HG02870 (cell line): ENCODE data around the gene TNK2.
"Not testable (repeated sequence)": the region's sequence is repeated elsewhere in the genome, so short reads cannot be mapped to it uniquely, and the experiment has no call there.

ENCODE experiments used
- ATAC-seq: cut with Tn5 transposase; IDR thresholded peaks from one replicate; pipeline ENCODE4 v1.9.1; 2021; ENCODE audit warnings: mild to moderate bottlenecking, moderate library complexity; ENCODE audit not compliant: unreplicated experiment

TNK2 gene

DNA sequence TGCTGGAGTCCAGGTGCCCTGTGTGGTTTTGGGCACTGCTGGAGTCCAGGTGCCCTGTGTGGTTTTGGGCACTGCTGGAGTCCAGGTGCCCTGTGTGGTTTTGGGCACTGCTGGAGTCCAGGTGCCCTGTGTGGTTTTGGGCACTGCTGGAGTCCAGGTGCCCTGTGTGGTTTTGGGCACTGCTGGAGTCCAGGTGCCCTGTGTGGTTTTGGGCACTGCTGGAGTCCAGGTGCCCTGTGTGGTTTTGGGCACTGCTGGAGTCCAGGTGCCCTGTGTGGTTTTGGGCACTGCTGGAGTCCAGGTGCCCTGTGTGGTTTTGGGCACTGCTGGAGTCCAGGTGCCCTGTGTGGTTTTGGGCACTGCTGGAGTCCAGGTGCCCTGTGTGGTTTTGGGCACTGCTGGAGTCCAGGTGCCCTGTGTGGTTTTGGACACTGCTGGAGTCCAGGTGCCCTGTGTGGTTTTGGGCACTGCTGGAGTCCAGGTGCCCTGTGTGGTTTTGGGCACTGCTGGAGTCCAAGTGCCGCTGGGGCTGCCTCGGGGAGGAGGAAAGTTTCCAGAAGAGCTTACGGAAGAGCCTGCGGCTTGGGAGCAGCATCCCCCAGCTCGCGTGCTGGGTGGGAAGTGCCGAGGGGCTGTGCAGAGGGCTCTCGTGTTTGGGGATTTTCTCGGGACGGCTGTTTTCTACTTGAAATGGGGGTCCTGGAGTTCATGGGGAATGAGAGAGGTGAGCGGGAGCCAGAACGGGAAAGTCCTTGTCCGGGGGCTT, 83.7 kb downstream of the TNK2 start:
- ATAC-seq, result not testable (repeated sequence)

DNA sequence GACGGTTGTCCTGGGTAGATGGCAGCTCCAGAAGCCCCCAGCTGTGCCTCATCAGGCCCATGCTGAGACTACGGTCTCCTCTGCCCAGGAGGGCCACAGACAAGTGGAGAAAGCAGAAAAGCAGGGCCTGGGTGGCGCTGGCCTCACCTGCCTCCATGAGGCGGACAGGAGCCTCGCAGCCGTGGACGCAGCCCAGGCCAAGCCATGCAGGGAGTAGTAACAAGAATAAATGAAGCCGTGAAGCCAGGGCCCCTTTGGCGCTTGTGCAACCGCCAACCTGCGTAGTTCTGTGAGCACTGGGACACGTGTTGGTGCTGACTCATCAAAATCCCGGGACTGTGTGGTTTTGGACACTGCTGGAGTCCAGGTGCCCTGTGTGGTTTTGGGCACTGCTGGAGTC, 84.4 kb downstream of the TNK2 start:
- no peak for ATAC-seq

DNA sequence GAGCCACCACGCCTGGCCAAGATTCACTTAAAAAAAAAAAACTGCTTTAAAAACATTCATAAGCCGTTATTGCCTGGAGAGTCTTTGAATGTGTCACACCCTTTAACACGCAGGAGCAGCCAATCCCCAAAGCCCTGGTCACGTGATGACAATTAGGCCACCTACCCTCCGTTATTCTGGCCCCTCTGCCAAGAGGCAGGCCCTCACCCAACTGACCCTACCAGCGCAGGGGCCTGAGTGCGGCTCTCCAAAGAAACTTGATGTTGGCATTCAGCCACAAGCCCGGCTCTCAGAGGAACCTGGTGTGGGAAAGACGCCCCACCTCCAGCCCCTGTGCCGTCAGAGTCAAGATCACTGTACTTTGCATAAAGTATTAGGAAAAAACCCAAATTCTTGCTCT, 85.1 kb downstream of the TNK2 start:
- no peak for ATAC-seq

DNA sequence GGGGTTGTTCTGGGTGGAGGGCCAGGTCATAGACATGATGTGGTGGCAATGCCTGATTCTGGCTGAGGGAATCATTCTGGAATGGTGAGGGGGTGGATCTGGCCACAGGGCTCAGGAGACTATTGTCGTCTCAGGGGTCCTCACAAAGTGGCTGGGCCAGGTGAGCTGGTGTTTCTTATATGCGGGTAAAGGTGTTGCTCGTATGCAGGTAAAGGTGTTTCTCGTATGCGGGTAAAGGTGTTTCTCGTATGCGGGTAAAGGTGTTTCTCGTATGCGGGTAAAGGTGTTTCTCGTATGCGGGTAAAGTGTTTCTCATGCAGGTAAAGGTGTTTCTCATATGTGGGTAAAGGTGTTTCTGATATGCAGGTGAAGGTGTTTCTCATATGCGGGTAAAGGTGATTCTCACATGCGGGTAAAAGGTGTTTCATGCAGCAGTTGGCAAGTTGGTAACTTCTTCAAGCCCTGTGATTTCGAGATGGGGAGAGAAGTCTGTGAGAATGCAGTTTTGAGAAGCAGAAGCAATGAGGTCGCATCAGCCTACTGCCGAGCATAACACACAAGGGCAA, 86.1 kb downstream of the TNK2 start:
- no peak for ATAC-seq

DNA sequence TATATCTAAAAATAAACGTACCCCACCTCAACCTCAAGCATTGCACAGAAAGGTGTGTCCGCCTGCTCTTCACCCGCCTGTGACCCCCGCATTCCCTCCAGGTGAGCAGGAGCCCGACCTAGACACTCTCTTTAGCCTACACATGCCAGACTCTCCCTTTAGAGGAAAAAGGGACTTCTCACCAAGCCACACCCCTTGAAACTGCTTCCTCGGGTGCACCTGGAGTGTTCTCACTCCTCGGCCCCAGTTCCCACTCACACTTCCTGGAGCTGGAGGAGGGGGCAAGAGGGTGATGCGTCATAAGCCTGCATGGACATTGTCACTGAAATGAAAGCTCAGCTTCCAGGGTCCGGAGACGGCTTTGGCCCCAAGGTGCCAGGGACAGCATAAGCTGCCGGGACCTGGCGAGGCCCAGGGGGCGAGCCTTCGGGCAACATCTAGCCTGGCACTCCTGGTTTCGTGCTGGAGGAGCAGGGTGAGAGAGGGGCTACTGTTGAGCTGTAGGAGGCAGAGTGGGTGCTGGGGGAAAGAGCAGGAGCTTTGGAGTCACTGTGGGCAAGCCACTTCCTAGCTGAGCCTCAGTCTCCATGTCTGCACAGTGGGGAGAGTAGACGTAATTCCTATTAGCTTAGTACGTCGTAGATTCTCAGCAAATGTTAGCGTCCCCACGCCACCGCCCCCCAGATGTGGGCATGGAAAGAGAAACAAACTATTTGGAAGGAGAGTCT, 86.8 kb downstream of the TNK2 start:
- no peak for ATAC-seq

DNA sequence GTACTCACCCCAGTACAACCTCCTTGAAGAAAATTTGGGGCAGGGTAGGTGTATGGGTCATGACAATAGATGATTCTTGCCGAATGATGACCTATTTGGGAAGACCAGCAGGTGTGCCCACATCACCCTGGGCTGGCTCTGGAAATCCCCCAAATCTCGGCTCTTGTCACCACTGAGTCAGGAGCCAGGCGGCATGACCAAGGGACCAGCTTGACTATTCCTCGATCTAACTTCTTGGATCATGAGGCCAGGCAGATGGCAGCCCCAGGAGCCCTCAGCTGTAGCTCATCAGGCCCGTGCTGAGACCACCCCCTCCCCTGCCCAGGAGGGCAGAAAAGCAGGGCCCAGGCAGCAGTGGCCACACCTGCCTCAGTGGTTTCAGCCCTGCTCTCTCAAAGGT, 87.5 kb downstream of the TNK2 start:
- no peak for ATAC-seq

DNA sequence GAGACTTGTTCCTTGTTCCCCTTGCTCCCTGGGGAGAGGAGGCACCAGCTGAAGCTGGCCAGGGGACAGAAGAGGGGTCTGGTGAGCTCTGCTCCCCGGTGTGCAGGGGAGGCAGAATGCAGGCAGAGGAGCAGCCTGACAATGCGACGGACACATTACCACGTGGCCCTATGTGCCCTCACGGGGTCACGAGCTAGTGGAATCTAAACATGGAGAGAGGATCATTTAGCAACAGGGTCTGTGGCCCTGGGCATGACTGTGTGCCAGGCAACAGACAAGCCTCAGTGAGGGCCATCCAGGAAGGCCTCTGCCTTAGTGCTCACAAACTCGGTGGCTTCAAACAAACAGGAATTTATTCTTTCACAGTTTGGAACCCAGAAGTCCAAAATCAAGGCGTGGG, 88.2 kb downstream of the TNK2 start:
- no peak for ATAC-seq

DNA sequence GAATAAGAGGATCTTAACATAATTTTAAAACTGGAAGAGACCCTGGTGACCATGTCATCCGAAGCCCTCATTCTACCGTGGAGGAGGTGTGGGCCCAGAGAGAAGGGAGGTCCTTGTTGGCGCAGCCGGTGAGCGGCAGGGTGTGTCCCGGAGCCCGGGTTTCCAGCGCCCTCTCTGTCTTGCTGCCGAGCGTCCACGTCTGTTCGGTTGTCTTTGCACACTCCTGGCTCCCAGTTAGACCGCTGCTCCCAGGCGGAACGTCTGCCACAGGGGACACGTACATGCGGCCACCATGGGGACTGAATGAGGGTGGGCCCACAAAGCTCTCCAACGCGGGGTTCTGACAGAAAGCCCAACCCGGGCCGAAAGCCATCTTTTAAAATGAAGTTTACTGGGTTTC, 90.0 kb downstream of the TNK2 start:
- no peak for ATAC-seq

DNA sequence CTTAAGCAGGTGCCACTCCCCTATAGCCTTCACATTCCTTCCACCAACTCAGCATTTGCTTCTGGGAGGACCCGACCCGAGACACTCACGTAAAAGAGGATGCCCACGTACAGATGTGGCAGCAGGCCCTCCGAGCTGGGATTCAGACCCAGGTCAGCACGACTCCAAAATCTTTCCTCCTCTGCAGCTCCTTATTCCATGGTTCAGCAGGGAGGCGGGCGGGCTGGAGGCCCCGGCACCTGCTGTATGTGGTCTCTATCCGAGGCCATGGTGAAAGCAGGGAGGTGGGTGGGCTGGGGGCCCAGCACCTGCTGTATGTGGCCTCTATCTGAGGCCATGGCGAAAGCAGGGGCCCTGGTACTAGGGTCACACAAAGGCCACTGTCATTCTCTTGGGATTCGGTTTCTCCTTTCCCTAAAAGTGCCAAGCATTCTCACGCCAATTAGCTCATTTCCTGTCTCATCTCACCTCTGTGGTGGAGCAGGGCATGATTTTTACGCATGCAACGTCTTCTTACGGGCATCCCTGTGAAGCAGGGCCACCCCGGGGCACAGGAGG, 90.7 kb downstream of the TNK2 start:
- ATAC-seq, result no peak

DNA sequence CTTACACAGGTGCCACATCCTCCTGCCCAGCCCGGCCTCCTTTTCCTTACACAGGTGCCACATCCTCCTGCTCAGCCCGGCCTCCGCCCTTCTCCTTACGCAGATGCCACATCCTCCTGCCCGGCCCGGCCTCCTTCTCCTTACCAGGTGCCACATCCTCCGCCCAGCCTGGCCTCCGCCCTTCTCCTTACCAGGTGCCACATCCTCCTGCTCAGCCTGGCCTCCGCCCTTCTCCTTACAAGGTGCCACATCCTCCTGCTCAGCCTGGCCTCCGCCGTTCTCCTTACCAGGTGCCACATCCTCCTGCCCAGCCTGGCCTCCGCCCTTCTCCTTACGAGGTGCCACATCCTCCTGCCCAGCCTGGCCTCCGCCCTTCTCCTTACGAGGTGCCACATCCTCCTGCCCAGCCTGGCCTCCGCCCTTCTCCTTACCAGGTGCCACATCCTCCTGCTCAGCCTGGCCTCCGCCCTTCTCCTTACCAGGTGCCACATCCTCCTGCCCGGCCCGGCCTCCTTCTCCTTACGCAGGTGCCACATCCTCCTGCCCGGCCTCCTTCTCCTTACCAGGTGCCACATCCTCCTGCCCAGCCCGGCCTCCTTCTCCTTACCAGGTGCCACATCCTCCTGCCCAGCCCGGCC, 92.0 kb downstream of the TNK2 start:
- not testable (repeated sequence) for ATAC-seq

DNA sequence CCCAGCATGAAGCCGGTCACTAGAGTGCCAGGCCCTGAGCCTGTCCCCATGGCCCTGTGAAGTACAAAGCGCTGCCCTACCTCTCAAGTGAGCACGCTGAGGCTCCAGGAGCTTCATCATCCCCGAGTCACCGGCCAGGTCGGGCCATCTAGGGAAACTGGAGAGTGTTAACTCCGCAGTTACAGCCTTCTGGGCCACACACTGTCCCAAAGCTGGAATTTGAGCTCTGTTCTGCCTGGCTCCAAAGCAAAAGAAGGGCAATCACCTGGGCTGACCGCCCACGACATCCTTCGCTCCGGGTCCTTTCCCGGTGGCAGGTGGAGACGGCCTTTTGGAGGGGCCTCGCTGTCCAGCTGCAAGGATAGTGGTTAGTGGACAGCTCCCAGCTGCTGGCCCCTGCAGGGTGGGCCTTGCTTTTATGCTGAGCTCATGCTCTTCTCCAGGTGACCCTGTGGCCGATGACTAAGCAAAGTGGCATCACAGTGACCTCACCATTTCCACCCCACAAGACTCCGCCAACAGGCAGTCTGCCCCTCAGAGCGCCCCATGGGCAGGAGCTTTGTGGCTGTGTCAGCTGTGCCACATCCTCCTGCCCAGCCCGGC, 93.1 kb downstream of the TNK2 start:
- no peak for ATAC-seq

DNA sequence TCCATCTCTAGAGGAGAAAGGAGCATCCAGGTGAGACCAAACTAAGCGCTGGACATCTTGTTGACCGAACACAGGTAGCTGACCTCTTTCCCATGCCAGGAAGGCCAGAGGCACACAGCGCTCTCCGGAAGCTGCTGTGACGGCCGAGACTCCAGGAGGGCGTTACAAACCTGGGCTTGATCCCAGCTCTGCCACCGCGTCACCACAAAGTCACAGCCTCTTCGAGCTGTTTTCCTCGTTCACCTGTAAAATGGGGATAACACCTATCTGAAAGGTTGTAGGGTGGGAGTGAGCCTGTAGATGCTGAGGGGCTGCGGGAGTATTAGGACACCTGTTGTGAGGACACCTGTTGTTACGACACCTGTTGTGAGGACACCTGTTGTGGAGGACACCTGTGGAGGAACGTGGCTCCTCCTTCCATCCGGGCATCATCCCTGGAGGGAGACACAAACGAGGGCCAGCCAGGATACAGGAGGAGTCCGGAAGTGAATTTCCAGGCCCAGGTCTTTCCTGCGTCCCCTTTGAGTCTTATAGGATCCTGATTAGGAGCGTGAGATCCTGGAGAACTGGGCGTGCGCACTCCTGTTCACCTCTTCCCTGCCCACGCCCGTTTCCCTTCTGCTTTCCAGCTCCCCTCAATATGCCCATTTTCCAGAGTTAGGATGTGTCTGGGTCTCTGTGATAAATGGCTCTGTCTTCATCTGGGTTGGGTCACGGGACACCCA, 94.3 kb downstream of the TNK2 start:
- ATAC-seq, result no peak
